WTC11 (cell line): ENCODE measurements around the gene ADCYAP1. TPM values are rescaled to one million over a fixed set of nuclear protein-coding genes. Genes with fewer than 3 reads are reported as not detected.

ENCODE experiments used
- ATAC-seq: fragments of 200-7000 bp; cut with Tn5 transposase; 2 replicates; pipeline ENCODE4 v1.10.0; 2021; ENCODE audit warnings: mild to moderate bottlenecking, moderate library complexity
- CTCF ChIA-PET: fragments of 300-600 bp; sonication (Branson Sonifier 250); formaldehyde crosslinking; loops from one replicate; lab custom pipeline; 2021; ENCODE audit warnings: antibody characterized with exemption; lab: Charles Lee
- POLR2A ChIA-PET: fragments of 350-600 bp; sonication (Branson Sonifier 250); formaldehyde crosslinking; loops from one replicate; lab custom pipeline; 2021; ENCODE audit warnings: antibody characterized with exemption; lab: Charles Lee
- DNase-seq: peaks from one replicate; pipeline ENCODE4 v3.0.0; 2021; ENCODE audit warnings: low spot score
- H3K27ac Mint-ChIP-seq: 2 replicates; pipeline ENCODE4 v1.8.0; 2021; ENCODE audit warnings: mixed read lengths
- H3K27me3 Mint-ChIP-seq: 2 replicates; pipeline ENCODE4 v1.8.0; 2021; ENCODE audit warnings: low read depth, mild to moderate bottlenecking, moderate library complexity, mixed read lengths
- H3K36me3 Mint-ChIP-seq: 2 replicates; pipeline ENCODE4 v1.8.0; 2021; ENCODE audit warnings: mixed read lengths
- H3K4me1 Mint-ChIP-seq: 2 replicates; pipeline ENCODE4 v1.8.0; 2022; ENCODE audit warnings: mixed read lengths
- H3K4me3 Mint-ChIP-seq: 2 replicates; pipeline ENCODE4 v1.8.0; 2021; ENCODE audit warnings: mild to moderate bottlenecking, moderate library complexity, mixed read lengths
- H3K9me3 Mint-ChIP-seq: 2 replicates; pipeline ENCODE4 v1.8.0; 2021; ENCODE audit warnings: mixed read lengths
- CTCF ChIP-seq: fragments of 200-600 bp; IDR thresholded peaks from 2 replicates; pipeline ENCODE4 v1.8.0; 2022; ENCODE audit warnings: antibody characterized with exemption
- E2F5 ChIP-seq: sonication (generic); formaldehyde crosslinking; IDR thresholded peaks from 2 replicates; pipeline ENCODE4 v1.8.1; 2022; ENCODE audit warnings: mild to moderate bottlenecking, moderate library complexity, missing genetic modification reagents
- ESRRA ChIP-seq: sonication (generic); formaldehyde crosslinking; IDR thresholded peaks from 2 replicates; pipeline ENCODE4 v1.8.1; 2022; ENCODE audit warnings: mild to moderate bottlenecking, missing genetic modification reagents, borderline replicate concordance
- GTF2I ChIP-seq: fragments of 250-450 bp; sonication (Bioruptor Pico); conservative IDR thresholded peaks from 2 replicates; pipeline ENCODE4 v1.4.0; 2021; ENCODE audit warnings: mild to moderate bottlenecking
- HMGA2 ChIP-seq: fragments of 250-450 bp; sonication (Bioruptor Pico); IDR thresholded peaks from 2 replicates; pipeline ENCODE4 v1.4.0; 2021; ENCODE audit warnings: mild to moderate bottlenecking, moderate library complexity
- JUN ChIP-seq: sonication (generic); formaldehyde crosslinking; IDR thresholded peaks from 2 replicates; pipeline ENCODE4 v1.8.0; 2023; ENCODE audit warnings: mild to moderate bottlenecking, missing genetic modification reagents
- MXD4 ChIP-seq: fragments of 250-450 bp; sonication (Bioruptor Pico); IDR thresholded peaks from 2 replicates; pipeline ENCODE4 v1.8.0; 2021; ENCODE audit warnings: mild to moderate bottlenecking, moderate library complexity, borderline replicate concordance
- NFATC4 ChIP-seq: fragments of 250-450 bp; sonication (Bioruptor Pico); IDR thresholded peaks from 2 replicates; pipeline ENCODE4 v1.9.0; 2021; ENCODE audit warnings: mild to moderate bottlenecking
- OVOL2 ChIP-seq: fragments of 250-450 bp; sonication (Bioruptor Pico); IDR thresholded peaks from 2 replicates; pipeline ENCODE4 v1.9.0; 2021; ENCODE audit warnings: mild to moderate bottlenecking, borderline replicate concordance
- RELA ChIP-seq: sonication (generic); formaldehyde crosslinking; IDR thresholded peaks from 2 replicates; pipeline ENCODE4 v1.8.1; 2022; ENCODE audit warnings: missing genetic modification reagents, mild to moderate bottlenecking, borderline replicate concordance
- SMAD3 ChIP-seq: sonication (generic); formaldehyde crosslinking; IDR thresholded peaks from 2 replicates; pipeline ENCODE4 v1.8.0; 2022; ENCODE audit warnings: missing genetic modification reagents, mild to moderate bottlenecking, borderline replicate concordance
- TP53 ChIP-seq: sonication (generic); formaldehyde crosslinking; IDR thresholded peaks from 2 replicates; pipeline ENCODE4 v1.8.1; 2023; ENCODE audit warnings: mild to moderate bottlenecking, missing genetic modification reagents
- ZNF396 ChIP-seq: fragments of 250-450 bp; sonication (Bioruptor Pico); IDR thresholded peaks from 2 replicates; pipeline ENCODE4 v1.8.0; 2021; ENCODE audit warnings: mild to moderate bottlenecking, moderate library complexity, borderline replicate concordance
- ZNF416 ChIP-seq: fragments of 250-450 bp; sonication (Bioruptor Pico); IDR thresholded peaks from 2 replicates; pipeline ENCODE4 v1.9.0; 2021; ENCODE audit warnings: mild to moderate bottlenecking, inconsistent platforms
- ZNF423 ChIP-seq: fragments of 250-450 bp; sonication (Bioruptor Pico); IDR thresholded peaks from 2 replicates; pipeline ENCODE4 v2.1.2; 2022; ENCODE audit warnings: mild to moderate bottlenecking, moderate library complexity
- total RNA-seq: library from RNA; stranded (reverse); gene quantifications from 3 replicates; pipeline ENCODE4 v1.2.3, GENCODE V29; 2021
- TF ChIP-seq, protein P1 (sequence below): sonication (generic); formaldehyde crosslinking; IDR thresholded peaks from 2 replicates; pipeline ENCODE4 v1.8.1; 2022; ENCODE audit warnings: missing genetic modification reagents, borderline replicate concordance
- TF ChIP-seq, protein P2 (sequence below): sonication (generic); formaldehyde crosslinking; IDR thresholded peaks from 2 replicates; pipeline ENCODE4 v1.8.1; 2023; ENCODE audit warnings: mild to moderate bottlenecking, missing genetic modification reagents
- TF ChIP-seq, protein P3 (sequence below): sonication (generic); formaldehyde crosslinking; IDR thresholded peaks from 2 replicates; pipeline ENCODE4 v1.8.0; 2022; ENCODE audit warnings: mild to moderate bottlenecking, missing genetic modification reagents
- TF ChIP-seq, protein P4 (sequence below): sonication (generic); formaldehyde crosslinking; IDR thresholded peaks from 2 replicates; pipeline ENCODE4 v1.8.1; 2023; ENCODE audit warnings: mild to moderate bottlenecking, moderate library complexity, missing genetic modification reagents
- TF ChIP-seq, protein P5 (sequence below): fragments of 250-450 bp; sonication (Bioruptor Pico); IDR thresholded peaks from 2 replicates; pipeline ENCODE4 v1.9.0; 2021; ENCODE audit warnings: mild to moderate bottlenecking

Gene ADCYAP1
- total RNA-seq, 1 experiment from 2014 or later, result not detected

DNA sequence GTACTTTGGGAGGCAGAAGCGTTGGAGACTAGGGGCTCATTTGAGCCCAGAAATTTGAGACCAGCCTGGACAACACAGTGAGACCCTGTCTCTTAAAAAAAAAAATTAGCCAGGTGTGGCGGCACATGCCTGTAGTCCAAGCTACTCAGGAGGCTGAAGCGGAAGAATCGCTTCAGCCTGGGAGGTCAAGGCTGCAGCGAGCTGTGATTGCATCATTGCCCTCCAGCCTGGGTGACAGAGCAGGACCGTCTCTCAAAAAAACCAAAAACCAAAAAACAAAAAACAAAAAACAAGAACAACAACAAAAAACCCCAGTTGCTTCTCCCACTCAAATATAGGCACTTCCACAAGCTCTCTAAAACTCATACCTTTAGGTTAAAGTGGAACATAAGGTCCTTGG is 27.4 kb upstream of the ADCYAP1 start (continued):
- TF ChIP-seq, protein P1, sequence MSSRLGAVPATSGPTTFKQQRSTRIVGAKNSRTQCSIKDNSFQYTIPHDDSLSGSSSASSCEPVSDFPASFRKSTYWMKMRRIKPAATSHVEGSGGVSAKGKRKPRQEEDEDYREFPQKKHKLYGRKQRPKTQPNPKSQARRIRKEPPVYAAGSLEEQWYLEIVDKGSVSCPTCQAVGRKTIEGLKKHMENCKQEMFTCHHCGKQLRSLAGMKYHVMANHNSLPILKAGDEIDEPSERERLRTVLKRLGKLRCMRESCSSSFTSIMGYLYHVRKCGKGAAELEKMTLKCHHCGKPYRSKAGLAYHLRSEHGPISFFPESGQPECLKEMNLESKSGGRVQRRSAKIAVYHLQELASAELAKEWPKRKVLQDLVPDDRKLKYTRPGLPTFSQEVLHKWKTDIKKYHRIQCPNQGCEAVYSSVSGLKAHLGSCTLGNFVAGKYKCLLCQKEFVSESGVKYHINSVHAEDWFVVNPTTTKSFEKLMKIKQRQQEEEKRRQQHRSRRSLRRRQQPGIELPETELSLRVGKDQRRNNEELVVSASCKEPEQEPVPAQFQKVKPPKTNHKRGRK (CRISPR knock-in tag), result no peak
- TF ChIP-seq HMGA2 (CRISPR knock-in tag) (no peak), RELA (CRISPR knock-in tag) (no peak), GTF2I (CRISPR knock-in tag) (no peak), MXD4 (CRISPR knock-in tag) (no peak), CTCF (no peak), NFATC4 (CRISPR knock-in tag) (no peak), ESRRA (no peak), ZNF416 (CRISPR knock-in tag) (no peak), JUN (CRISPR knock-in tag) (no peak)
- TF ChIP-seq, protein P2, sequence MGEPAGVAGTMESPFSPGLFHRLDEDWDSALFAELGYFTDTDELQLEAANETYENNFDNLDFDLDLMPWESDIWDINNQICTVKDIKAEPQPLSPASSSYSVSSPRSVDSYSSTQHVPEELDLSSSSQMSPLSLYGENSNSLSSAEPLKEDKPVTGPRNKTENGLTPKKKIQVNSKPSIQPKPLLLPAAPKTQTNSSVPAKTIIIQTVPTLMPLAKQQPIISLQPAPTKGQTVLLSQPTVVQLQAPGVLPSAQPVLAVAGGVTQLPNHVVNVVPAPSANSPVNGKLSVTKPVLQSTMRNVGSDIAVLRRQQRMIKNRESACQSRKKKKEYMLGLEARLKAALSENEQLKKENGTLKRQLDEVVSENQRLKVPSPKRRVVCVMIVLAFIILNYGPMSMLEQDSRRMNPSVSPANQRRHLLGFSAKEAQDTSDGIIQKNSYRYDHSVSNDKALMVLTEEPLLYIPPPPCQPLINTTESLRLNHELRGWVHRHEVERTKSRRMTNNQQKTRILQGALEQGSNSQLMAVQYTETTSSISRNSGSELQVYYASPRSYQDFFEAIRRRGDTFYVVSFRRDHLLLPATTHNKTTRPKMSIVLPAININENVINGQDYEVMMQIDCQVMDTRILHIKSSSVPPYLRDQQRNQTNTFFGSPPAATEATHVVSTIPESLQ, result no peak
- TF ChIP-seq, protein P3, sequence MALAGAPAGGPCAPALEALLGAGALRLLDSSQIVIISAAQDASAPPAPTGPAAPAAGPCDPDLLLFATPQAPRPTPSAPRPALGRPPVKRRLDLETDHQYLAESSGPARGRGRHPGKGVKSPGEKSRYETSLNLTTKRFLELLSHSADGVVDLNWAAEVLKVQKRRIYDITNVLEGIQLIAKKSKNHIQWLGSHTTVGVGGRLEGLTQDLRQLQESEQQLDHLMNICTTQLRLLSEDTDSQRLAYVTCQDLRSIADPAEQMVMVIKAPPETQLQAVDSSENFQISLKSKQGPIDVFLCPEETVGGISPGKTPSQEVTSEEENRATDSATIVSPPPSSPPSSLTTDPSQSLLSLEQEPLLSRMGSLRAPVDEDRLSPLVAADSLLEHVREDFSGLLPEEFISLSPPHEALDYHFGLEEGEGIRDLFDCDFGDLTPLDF (CRISPR knock-in tag), result no peak
- TF ChIP-seq, protein P4, sequence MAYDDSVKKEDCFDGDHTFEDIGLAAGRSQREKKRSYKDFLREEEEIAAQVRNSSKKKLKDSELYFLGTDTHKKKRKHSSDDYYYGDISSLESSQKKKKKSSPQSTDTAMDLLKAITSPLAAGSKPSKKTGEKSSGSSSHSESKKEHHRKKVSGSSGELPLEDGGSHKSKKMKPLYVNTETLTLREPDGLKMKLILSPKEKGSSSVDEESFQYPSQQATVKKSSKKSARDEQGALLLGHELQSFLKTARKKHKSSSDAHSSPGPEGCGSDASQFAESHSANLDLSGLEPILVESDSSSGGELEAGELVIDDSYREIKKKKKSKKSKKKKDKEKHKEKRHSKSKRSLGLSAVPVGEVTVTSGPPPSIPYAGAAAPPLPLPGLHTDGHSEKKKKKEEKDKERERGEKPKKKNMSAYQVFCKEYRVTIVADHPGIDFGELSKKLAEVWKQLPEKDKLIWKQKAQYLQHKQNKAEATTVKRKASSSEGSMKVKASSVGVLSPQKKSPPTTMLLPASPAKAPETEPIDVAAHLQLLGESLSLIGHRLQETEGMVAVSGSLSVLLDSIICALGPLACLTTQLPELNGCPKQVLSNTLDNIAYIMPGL, result no peak
- TF ChIP-seq, protein P5, sequence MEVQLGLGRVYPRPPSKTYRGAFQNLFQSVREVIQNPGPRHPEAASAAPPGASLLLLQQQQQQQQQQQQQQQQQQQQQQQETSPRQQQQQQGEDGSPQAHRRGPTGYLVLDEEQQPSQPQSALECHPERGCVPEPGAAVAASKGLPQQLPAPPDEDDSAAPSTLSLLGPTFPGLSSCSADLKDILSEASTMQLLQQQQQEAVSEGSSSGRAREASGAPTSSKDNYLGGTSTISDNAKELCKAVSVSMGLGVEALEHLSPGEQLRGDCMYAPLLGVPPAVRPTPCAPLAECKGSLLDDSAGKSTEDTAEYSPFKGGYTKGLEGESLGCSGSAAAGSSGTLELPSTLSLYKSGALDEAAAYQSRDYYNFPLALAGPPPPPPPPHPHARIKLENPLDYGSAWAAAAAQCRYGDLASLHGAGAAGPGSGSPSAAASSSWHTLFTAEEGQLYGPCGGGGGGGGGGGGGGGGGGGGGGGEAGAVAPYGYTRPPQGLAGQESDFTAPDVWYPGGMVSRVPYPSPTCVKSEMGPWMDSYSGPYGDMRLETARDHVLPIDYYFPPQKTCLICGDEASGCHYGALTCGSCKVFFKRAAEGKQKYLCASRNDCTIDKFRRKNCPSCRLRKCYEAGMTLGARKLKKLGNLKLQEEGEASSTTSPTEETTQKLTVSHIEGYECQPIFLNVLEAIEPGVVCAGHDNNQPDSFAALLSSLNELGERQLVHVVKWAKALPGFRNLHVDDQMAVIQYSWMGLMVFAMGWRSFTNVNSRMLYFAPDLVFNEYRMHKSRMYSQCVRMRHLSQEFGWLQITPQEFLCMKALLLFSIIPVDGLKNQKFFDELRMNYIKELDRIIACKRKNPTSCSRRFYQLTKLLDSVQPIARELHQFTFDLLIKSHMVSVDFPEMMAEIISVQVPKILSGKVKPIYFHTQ (CRISPR knock-in tag), result no peak

DNA sequence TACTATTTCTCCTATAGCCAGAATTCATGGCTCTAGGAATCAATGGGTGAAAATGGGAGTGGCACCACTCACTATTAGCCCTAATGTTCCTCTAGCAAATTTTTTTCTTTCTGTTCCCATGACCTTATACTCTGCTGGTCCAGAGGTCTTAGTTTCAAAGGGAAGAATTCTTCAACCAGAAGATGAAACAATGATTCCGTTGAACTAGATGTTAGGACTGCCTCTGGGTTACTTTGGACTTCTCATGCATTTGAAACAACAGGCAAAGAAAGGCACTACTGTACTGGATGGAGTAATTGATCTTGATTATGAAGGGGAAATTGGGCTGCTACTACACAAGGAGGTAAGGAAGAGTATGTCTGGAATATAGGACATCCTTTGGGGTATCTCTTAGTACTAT is 18.6 kb upstream of the ADCYAP1 start:
- Mint-ChIP-seq H3K9me3 (peaks cover 13% of the 10 kb centered on the region), H3K4me3 (no peak overlapping the region), H3K36me3 (no peaks in the 10 kb centered on the region), H3K4me1 (no peaks in the 10 kb centered on the region), H3K27ac (no peak overlapping the region), H3K27me3 (peaks cover 3% of the 10 kb centered on the region)
- ATAC-seq (no peak), DNase-seq (no peak)
- CTCF ChIA-PET, result no interaction called here
- POLR2A ChIA-PET, result no interaction called here
- TF ChIP-seq, protein P5 (CRISPR knock-in tag), result no peak
- TF ChIP-seq ZNF396 (no peak), E2F5 (no peak), SMAD3 (CRISPR knock-in tag) (no peak), TP53 (CRISPR knock-in tag) (no peak), ZNF423 (CRISPR knock-in tag) (no peak), OVOL2 (CRISPR knock-in tag) (no peak)
- TF ChIP-seq, protein P2, result no peak
